CD14-positive monocyte (primary cell): ENCODE results near the gene CNTNAP2. TPM values are rescaled to one million over a fixed set of nuclear protein-coding genes. Genes with fewer than 3 reads are reported as not detected.

Experiments
- DNase-seq, 3 donors: peaks; one replicate each; pipeline ENCODE4 v3.0.0-alpha.2; 2011 to 2022
- H2AFZ ChIP-seq: 2 replicates; pipeline ENCODE4 v1.6.0; 2012; ENCODE audit warnings: mild to moderate bottlenecking, low read depth, low read length, inconsistent platforms; ENCODE audit not compliant: insufficient read depth, poor library complexity, severe bottlenecking
- H3K27ac ChIP-seq, 2 donors: 1 replicate in 1 of 2; 2 replicates in 1 of 2; pipeline ENCODE4 v1.5.1; 2012 to 2013; ENCODE audit warnings: low read length in 2 of 2, control low read depth in 1 of 2, inconsistent platforms in 1 of 2, low read depth in 1 of 2, mild to moderate bottlenecking in 1 of 2
- H3K27me3 ChIP-seq, 2 donors: one replicate each; pipeline versions ENCODE4 v1.6.0 to v1.6.1; 2011 to 2013; ENCODE audit warnings: low read length in 2 of 2; ENCODE audit not compliant: control insufficient read depth in 2 of 2, insufficient read depth in 2 of 2
- H3K36me3 ChIP-seq, 2 donors: replicated peaks in 1 of 2; 1 replicate in 1 of 2; 2 replicates in 1 of 2; pipeline versions ENCODE4 v1.5.1 to v1.6.1; 2012 to 2013; ENCODE audit warnings: low read length in 2 of 2, control low read depth in 1 of 2, inconsistent platforms in 1 of 2, mild to moderate bottlenecking in 1 of 2; ENCODE audit not compliant: insufficient read depth in 2 of 2, control insufficient read depth in 1 of 2
- H3K4me1 ChIP-seq, 2 donors: 1 replicate in 1 of 2; 2 replicates in 1 of 2; pipeline versions ENCODE4 v1.5.1 to v1.6.1; 2012 to 2013; ENCODE audit warnings: low read length in 2 of 2, control low read depth in 1 of 2, inconsistent platforms in 1 of 2, mild to moderate bottlenecking in 1 of 2, moderate library complexity in 1 of 2; ENCODE audit not compliant: insufficient read depth in 2 of 2, control insufficient read depth in 1 of 2
- H3K4me2 ChIP-seq: replicated peaks from 2 replicates; pipeline ENCODE3; 2012; ENCODE audit warnings: low read length, moderate library complexity, mild to moderate bottlenecking; ENCODE audit not compliant: poor library complexity, severe bottlenecking; ENCODE audit errors: extremely low read depth
- H3K4me3 ChIP-seq, 3 experiments: fragments of 200-600 bp in 1 of 3; sonication (generic) in 1 of 3; replicated peaks in 1 of 3; 1 replicate in 2 of 3; 2 replicates in 1 of 3; pipeline ENCODE4 v1.5.1; 2011 to 2013; ENCODE audit warnings: low read length in 3 of 3, mild to moderate bottlenecking in 3 of 3, control low read depth in 2 of 3, low read depth in 2 of 3, inconsistent platforms in 1 of 3, moderate library complexity in 1 of 3
- H3K79me2 ChIP-seq: 2 replicates; pipeline ENCODE4 v1.6.0; 2012; ENCODE audit warnings: mild to moderate bottlenecking, control low read depth, inconsistent platforms, low read length, moderate library complexity; ENCODE audit not compliant: insufficient read depth
- H3K9ac ChIP-seq: 2 replicates; pipeline ENCODE4 v1.6.0; 2017; ENCODE audit warnings: low read length, mild to moderate bottlenecking; ENCODE audit not compliant: insufficient read depth, poor library complexity, severe bottlenecking
- H3K9me3 ChIP-seq, 2 donors: replicated peaks in 1 of 2; 1 replicate in 1 of 2; 2 replicates in 1 of 2; pipeline versions ENCODE4 v1.5.1 to v1.6.1; 2012 to 2013; ENCODE audit warnings: low read length in 2 of 2, control low read depth in 1 of 2; ENCODE audit not compliant: control insufficient read depth in 1 of 2, insufficient read depth in 1 of 2
- H4K20me1 ChIP-seq: 2 replicates; pipeline ENCODE4 v1.6.0; 2012; ENCODE audit warnings: mild to moderate bottlenecking, low read length, control low read depth, moderate library complexity; ENCODE audit not compliant: insufficient read depth
- H3K27ac Mint-ChIP-seq, 7 donors: one replicate each; pipeline ENCODE4 v1.8.0; 2020; ENCODE audit warnings: mild to moderate bottlenecking in 7 of 7, mixed read lengths in 7 of 7, moderate library complexity in 6 of 7, inconsistent platforms in 2 of 7
- H3K27me3 Mint-ChIP-seq, 3 donors: one replicate each; pipeline ENCODE4 v1.8.0; 2021 to 2022; ENCODE audit warnings: low read depth in 3 of 3, mild to moderate bottlenecking in 3 of 3, mixed read lengths in 3 of 3, moderate library complexity in 3 of 3, inconsistent platforms in 1 of 3
- H3K36me3 Mint-ChIP-seq, 2 donors: one replicate each; pipeline ENCODE4 v1.8.0; 2020; ENCODE audit warnings: mixed read lengths in 2 of 2, inconsistent platforms in 1 of 2, mild to moderate bottlenecking in 1 of 2
- H3K4me1 Mint-ChIP-seq: one replicate; pipeline ENCODE4 v1.8.0; 2020; ENCODE audit warnings: mild to moderate bottlenecking, mixed read lengths
- H3K4me3 Mint-ChIP-seq, 2 donors: one replicate each; pipeline ENCODE4 v1.8.0; 2020; ENCODE audit warnings: mild to moderate bottlenecking in 2 of 2, mixed read lengths in 2 of 2, moderate library complexity in 1 of 2
- H3K9me3 Mint-ChIP-seq, 7 donors: one replicate each; pipeline ENCODE4 v1.8.0; 2020 to 2022; ENCODE audit warnings: mixed read lengths in 7 of 7, mild to moderate bottlenecking in 6 of 7, moderate library complexity in 6 of 7, inconsistent platforms in 2 of 7
- CTCF ChIP-seq: fragments of 200-600 bp; IDR thresholded peaks from one replicate; pipeline ENCODE4 v1.8.0; 2022; ENCODE audit warnings: antibody characterized with exemption, mild to moderate bottlenecking
- whole genome bisulfite sequencing: methylation state at CpG from one replicate; pipeline ENCODE4 v1.1.5; 2013; ENCODE audit warnings: missing lambda C conversion rate; ENCODE audit not compliant: insufficient coverage; 5-methylcytosine and 5-hydroxymethylcytosine counted together
- intact Hi-C, 2 donors: fragments of 100-400 bp; cut with micrococcal nuclease; formaldehyde crosslinking; loops; one replicate each; pipeline versions ENCODE4 v1.15.0 to v1.15.1; 2023
- polyA plus RNA-seq, 3 donors: library from polyadenylated mRNA; depleted of rRNA in 1 of 3; unstranded in 2 of 3; stranded (reverse) in 1 of 3; fragments of 300-500 nt in 2 of 3; fragments of >200 nt in 1 of 3; fragmentation: Illumina TruSeq in 2 of 3; gene quantifications; 1 replicate in 2 of 3; 2 replicates in 1 of 3; pipeline ENCODE4 v1.2.3, GENCODE V29; 2012 to 2021

The CNTNAP2 gene
- polyA plus RNA-seq, 3 donors = 0.01 TPM; not detected in 2

- WGBS = no CpG with 5 or more reads among the region's 1 CpG
- no peaks in the 10 kb centered on the region for H4K20me1 ChIP-seq
- Mint-ChIP-seq H3K4me3 (no peak overlapping the region), H3K36me3 (no peaks in the 10 kb centered on the region), H3K27ac (no peak overlapping the region), H3K27me3 (peaks cover 0 to 1% (median 0%) of the 10 kb centered on the region in 3 donors), H3K9me3 (peaks cover 0 to 9% (median 2%) of the 10 kb centered on the region in 7 donors), H3K4me1 (no peaks in the 10 kb centered on the region)
- no peaks in the 10 kb centered on the region for H3K79me2 ChIP-seq
- no peaks in the 10 kb centered on the region for H3K4me1 ChIP-seq
- peaks cover 0 to 9% of the 10 kb centered on the region in 2 donors for H3K9me3 ChIP-seq
- no peaks in the 10 kb centered on the region for H3K36me3 ChIP-seq
- H3K4me2 ChIP-seq = no peak overlapping the region
- no peak for DNase-seq
- H2AFZ ChIP-seq = no peak overlapping the region
- no peak overlapping the region for H3K27ac ChIP-seq
- no peak for TF ChIP-seq CTCF
- no peak overlapping the region for H3K4me3 ChIP-seq
- no peaks in the 10 kb centered on the region for H3K27me3 ChIP-seq
- H3K9ac ChIP-seq = no peak overlapping the region
- intact Hi-C loops = no loop called here
Measured at GRCh38 chr7:146387140-146387539, 270.5 kb downstream of the CNTNAP2 start.

GRCh38 chr7:146388928-146389327 is 272.3 kb downstream of the CNTNAP2 start:
- Mint-ChIP-seq H3K27me3 (peaks cover 0 to 1% (median 0%) of the 10 kb centered on the region in 3 donors), H3K4me3 (no peak overlapping the region), H3K4me1 (no peaks in the 10 kb centered on the region), H3K27ac (no peak overlapping the region), H3K36me3 (no peaks in the 10 kb centered on the region), H3K9me3 (peaks cover 0 to 9% (median 2%) of the 10 kb centered on the region in 7 donors)
- intact Hi-C loops = no loop called here
- no peaks in the 10 kb centered on the region for H3K79me2 ChIP-seq
- DNase-seq = no peak
- H3K9ac ChIP-seq = no peak overlapping the region
- H3K4me1 ChIP-seq = no peaks in the 10 kb centered on the region
- no peak overlapping the region for H3K4me2 ChIP-seq
- WGBS = no CpG with 5 or more reads among the region's 2 CpGs
- no peak for TF ChIP-seq CTCF
- H3K4me3 ChIP-seq = no peak overlapping the region
- no peaks in the 10 kb centered on the region for H3K36me3 ChIP-seq
- H3K27ac ChIP-seq = no peak overlapping the region
- H2AFZ ChIP-seq = no peak overlapping the region
- no peaks in the 10 kb centered on the region for H4K20me1 ChIP-seq
- H3K27me3 ChIP-seq = no peaks in the 10 kb centered on the region
- peaks cover 0 to 9% of the 10 kb centered on the region in 2 donors for H3K9me3 ChIP-seq
